OCI-LY7 (cell line): Measurements from ENCODE around the gene MKNK2.

Source experiments
- EZH2phosphoT487 ChIP-seq: fragments of 200-600 bp; sonication (generic); IDR thresholded peaks from 2 replicates; pipeline ENCODE4 v1.6.1; 2018; ENCODE audit warnings: low read depth, borderline replicate concordance, mild to moderate bottlenecking, mixed run types, antibody characterized with exemption, low read length, moderate library complexity, mixed read lengths
- TF ChIP-seq, protein P1 (sequence below): fragments of 200-600 bp; sonication (generic); conservative IDR thresholded peaks from 2 replicates; pipeline ENCODE4 v1.5.1; 2014; ENCODE audit warnings: mild to moderate bottlenecking, antibody characterized with exemption, low read length, moderate library complexity, mixed read lengths

DNA sequence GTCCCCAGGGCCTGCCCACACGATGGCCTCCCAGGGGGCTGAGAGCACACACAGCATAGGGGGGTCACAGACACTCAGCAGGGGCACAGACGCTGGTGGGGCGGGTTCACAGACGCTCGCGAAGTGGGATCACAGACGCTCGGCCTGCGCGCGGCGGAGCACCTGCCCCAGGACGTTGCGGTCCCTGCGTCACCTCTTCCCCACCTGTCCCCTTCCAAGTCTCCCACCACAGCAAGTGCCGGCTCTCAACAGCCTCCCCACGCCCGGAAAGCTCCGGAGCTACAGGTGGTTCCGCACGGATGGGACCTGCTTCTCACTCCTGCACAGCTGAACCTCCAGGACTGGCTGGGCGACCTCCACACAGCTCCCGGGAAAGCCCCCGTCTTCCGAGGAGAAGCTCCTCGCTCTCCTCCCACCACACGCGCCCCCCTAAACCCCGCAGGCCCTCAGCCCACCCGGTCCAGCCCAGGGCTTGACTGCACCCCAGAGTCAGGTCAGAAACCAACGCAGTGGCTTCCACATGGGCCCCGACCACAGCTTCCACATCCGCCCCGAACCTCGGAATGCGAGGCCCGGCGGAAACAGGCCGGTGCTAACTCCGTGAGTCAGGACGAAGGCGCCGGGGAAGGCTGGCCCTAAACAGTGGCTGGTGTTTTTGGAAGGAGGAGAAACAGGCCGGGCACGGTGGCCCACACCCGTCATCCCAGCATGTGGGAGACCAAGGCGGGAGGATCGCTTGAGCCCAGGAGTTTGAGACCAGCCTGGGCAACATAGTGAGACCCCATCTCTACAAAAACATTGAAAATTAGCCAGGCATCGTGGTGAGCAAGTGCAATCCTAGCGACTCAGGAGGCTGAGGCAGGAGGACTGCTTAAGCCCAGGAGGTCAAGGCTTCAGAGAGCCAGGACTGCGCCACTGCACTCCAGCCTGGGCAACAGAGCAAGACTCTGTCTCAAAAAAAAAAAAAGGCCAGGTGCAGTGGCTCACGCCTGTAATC, 52.0 kb downstream of the MKNK2 start:
- TF ChIP-seq, protein P1, sequence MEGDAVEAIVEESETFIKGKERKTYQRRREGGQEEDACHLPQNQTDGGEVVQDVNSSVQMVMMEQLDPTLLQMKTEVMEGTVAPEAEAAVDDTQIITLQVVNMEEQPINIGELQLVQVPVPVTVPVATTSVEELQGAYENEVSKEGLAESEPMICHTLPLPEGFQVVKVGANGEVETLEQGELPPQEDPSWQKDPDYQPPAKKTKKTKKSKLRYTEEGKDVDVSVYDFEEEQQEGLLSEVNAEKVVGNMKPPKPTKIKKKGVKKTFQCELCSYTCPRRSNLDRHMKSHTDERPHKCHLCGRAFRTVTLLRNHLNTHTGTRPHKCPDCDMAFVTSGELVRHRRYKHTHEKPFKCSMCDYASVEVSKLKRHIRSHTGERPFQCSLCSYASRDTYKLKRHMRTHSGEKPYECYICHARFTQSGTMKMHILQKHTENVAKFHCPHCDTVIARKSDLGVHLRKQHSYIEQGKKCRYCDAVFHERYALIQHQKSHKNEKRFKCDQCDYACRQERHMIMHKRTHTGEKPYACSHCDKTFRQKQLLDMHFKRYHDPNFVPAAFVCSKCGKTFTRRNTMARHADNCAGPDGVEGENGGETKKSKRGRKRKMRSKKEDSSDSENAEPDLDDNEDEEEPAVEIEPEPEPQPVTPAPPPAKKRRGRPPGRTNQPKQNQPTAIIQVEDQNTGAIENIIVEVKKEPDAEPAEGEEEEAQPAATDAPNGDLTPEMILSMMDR = no peak
- no peak for TF ChIP-seq EZH2phosphoT487
